Effector memory CD8-positive, alpha-beta T cell (primary cell): Measurements from ENCODE around the gene PCP2.

ENCODE experiments used
- ATAC-seq: fragments of 150-1000 bp; cut with Tn5 transposase; replicated peaks from 2 replicates; pipeline ENCODE4 v1.10.0; 2021; ENCODE audit warnings: mild to moderate bottlenecking, moderate library complexity
- DNase-seq, 3 experiments: peaks; one replicate each; pipeline ENCODE4 v3.0.0; 2021
- H3K27ac Mint-ChIP-seq, 2 donors: one replicate each; pipeline ENCODE4 v1.8.0; 2022; ENCODE audit warnings: mild to moderate bottlenecking in 2 of 2, mixed read lengths in 2 of 2, moderate library complexity in 2 of 2
- H3K27me3 Mint-ChIP-seq, 2 donors: one replicate each; pipeline ENCODE4 v1.8.0; 2022; ENCODE audit warnings: mixed read lengths in 2 of 2
- H3K36me3 Mint-ChIP-seq: one replicate; pipeline ENCODE4 v1.8.0; 2022; ENCODE audit warnings: mild to moderate bottlenecking, moderate library complexity, mixed read lengths; ENCODE audit not compliant: insufficient read depth
- H3K4me1 Mint-ChIP-seq, 2 donors: one replicate each; pipeline ENCODE4 v1.8.0; 2022; ENCODE audit warnings: low read depth in 2 of 2, mixed read lengths in 2 of 2
- H3K4me3 Mint-ChIP-seq, 2 donors: one replicate each; pipeline ENCODE4 v1.8.0; 2022; ENCODE audit warnings: mild to moderate bottlenecking in 2 of 2, mixed read lengths in 2 of 2, moderate library complexity in 2 of 2
- H3K9me3 Mint-ChIP-seq, 2 donors: one replicate each; pipeline ENCODE4 v1.8.0; 2022; ENCODE audit warnings: mixed read lengths in 2 of 2
- total RNA-seq, 9 experiments: gene quantifications; one replicate each; lab custom pipeline; 2026; lab: John Stamatoyannopoulos, UW

PCP2 gene
- 0.07 to 4.4 (median 1.1) reads per million in 9 experiments for total RNA-seq

- peak within 1 kb of the TSS in 1 of 2 donors; percentile 42 for H3K4me3 Mint-ChIP-seq
- H3K4me1 Mint-ChIP-seq = peaks cover 31 to 36% of the 10 kb centered on the region in 2 donors
Measured at GRCh38 chr19:7633698-7634097, at the start of gene PCP2. PCP2 (minus strand) TSS chr19:7633719; CDS start chr19:7633457, 262 bp downstream.

GRCh38 chr19:7682175-7682855, 48.8 kb upstream of the PCP2 start:
- H3K27ac Mint-ChIP-seq = peak overlapping the region in 1 of 2 donors; percentile 96
- peaks cover 33 to 34% of the 10 kb centered on the region in 2 donors for H3K4me1 Mint-ChIP-seq

More at GRCh38 chr19:7633698-7634097, at the start of gene PCP2:
- no peak for ATAC-seq
- DNase-seq = no peak
- H3K9me3 Mint-ChIP-seq = no peaks in the 10 kb centered on the region
- peaks cover 50% of the 10 kb centered on the region for H3K36me3 Mint-ChIP-seq
- H3K27me3 Mint-ChIP-seq = no peaks in the 10 kb centered on the region
- peak within 1 kb of the TSS in 1 of 2 donors; percentile 81 for H3K27ac Mint-ChIP-seq

GRCh38 chr19:7681340-7682174, 48.0 kb upstream of the PCP2 start:
- Mint-ChIP-seq H3K36me3 (peaks cover 50% of the 10 kb centered on the region), H3K27me3 (peaks cover 20 to 32% of the 10 kb centered on the region in 2 donors), H3K27ac (peak overlapping the region; percentile 92 to 96), H3K9me3 (no peaks in the 10 kb centered on the region), H3K4me1 (peaks cover 33 to 38% of the 10 kb centered on the region in 2 donors), H3K4me3 (peak overlapping the region; percentile 94 to 95)
- ATAC-seq (peak; percentile 55), DNase-seq (peak; percentile 76 to 84 (median 78))

More at GRCh38 chr19:7682175-7682855, 48.8 kb upstream of the PCP2 start:
- H3K27me3 Mint-ChIP-seq = peaks cover 13 to 25% of the 10 kb centered on the region in 2 donors
- H3K9me3 Mint-ChIP-seq = no peaks in the 10 kb centered on the region
- H3K4me3 Mint-ChIP-seq = peak overlapping the region; percentile 94 to 95
- H3K36me3 Mint-ChIP-seq = peaks cover 50% of the 10 kb centered on the region
- ATAC-seq = no peak
- DNase-seq = no peak

GRCh38 chr19:7680606-7681339, 47.3 kb upstream of the PCP2 start, which contains the start of gene TRAPPC5:
TRAPPC5 (plus strand) TSS chr19:7680833; CDS start chr19:7682254, 1,421 bp downstream.
- Mint-ChIP-seq H3K27me3 (peaks cover 28 to 40% of the 10 kb centered on the region in 2 donors), H3K27ac (peak within 1 kb of the TSS; percentile 92 to 96), H3K36me3 (peaks cover 48% of the 10 kb centered on the region), H3K9me3 (no peaks in the 10 kb centered on the region), H3K4me3 (peak within 1 kb of the TSS; percentile 94 to 95), H3K4me1 (peaks cover 33 to 40% of the 10 kb centered on the region in 2 donors)
- ATAC-seq (peak; percentile 68), DNase-seq (peak; percentile 80 to 89 (median 87))

- no peak for ATAC-seq
- Mint-ChIP-seq H3K27ac (peak overlapping the region; percentile 28 to 67), H3K9me3 (no peaks in the 10 kb centered on the region), H3K27me3 (peaks cover 31 to 45% of the 10 kb centered on the region in 2 donors), H3K36me3 (peaks cover 45% of the 10 kb centered on the region), H3K4me3 (peak overlapping the region; percentile 65 to 94), H3K4me1 (peaks cover 28 to 40% of the 10 kb centered on the region in 2 donors)
- no peak for DNase-seq
Measured at GRCh38 chr19:7679771-7680605, 46.5 kb upstream of the PCP2 start.

- peaks cover 36 to 49% of the 10 kb centered on the region in 2 donors for H3K27me3 Mint-ChIP-seq
- DNase-seq = peak; percentile 54 to 58 (median 56)
- H3K4me1 Mint-ChIP-seq = peaks cover 28 to 40% of the 10 kb centered on the region in 2 donors
- ATAC-seq = peak; percentile 65
- H3K27ac Mint-ChIP-seq = peak overlapping the region; percentile 28 to 67
- H3K36me3 Mint-ChIP-seq = peaks cover 42% of the 10 kb centered on the region
- no peaks in the 10 kb centered on the region for H3K9me3 Mint-ChIP-seq
- H3K4me3 Mint-ChIP-seq = peak overlapping the region; percentile 56 to 65
Measured at GRCh38 chr19:7678971-7679751, 45.6 kb upstream of the PCP2 start.

- Mint-ChIP-seq H3K27me3 (peaks cover 49 to 63% of the 10 kb centered on the region in 2 donors), H3K4me1 (peaks cover 27 to 40% of the 10 kb centered on the region in 2 donors), H3K27ac (peak overlapping the region in 1 of 2 donors; percentile 57), H3K4me3 (no peak overlapping the region), H3K9me3 (no peaks in the 10 kb centered on the region), H3K36me3 (peaks cover 33% of the 10 kb centered on the region)
- DNase-seq (no peak), ATAC-seq (no peak)
Measured at GRCh38 chr19:7677669-7678311, 44.3 kb upstream of the PCP2 start.

GRCh38 chr19:7676854-7677253, 43.3 kb upstream of the PCP2 start, which contains the start of gene MCEMP1:
MCEMP1 (plus strand) TSS chr19:7677090; CDS start chr19:7677121, 31 bp downstream.
- no peaks in the 10 kb centered on the region for H3K9me3 Mint-ChIP-seq
- peaks cover 52 to 72% of the 10 kb centered on the region in 2 donors for H3K27me3 Mint-ChIP-seq
- H3K4me3 Mint-ChIP-seq = peak within 1 kb of the TSS in 1 of 2 donors; percentile 43
- peaks cover 28% of the 10 kb centered on the region for H3K36me3 Mint-ChIP-seq
- peaks cover 22 to 35% of the 10 kb centered on the region in 2 donors for H3K4me1 Mint-ChIP-seq
- DNase-seq = no peak
- peak within 1 kb of the TSS in 1 of 2 donors; percentile 57 for H3K27ac Mint-ChIP-seq
- ATAC-seq = no peak

- DNase-seq = no peak
Measured at GRCh38 chr19:7676376-7676775, 42.9 kb upstream of the PCP2 start.

GRCh38 chr19:7674010-7675005, 40.8 kb upstream of the PCP2 start:
- Mint-ChIP-seq H3K27ac (no peak overlapping the region), H3K36me3 (peaks cover 3% of the 10 kb centered on the region), H3K4me1 (peaks cover 10 to 28% of the 10 kb centered on the region in 2 donors), H3K9me3 (no peaks in the 10 kb centered on the region), H3K27me3 (peaks cover 74 to 93% of the 10 kb centered on the region in 2 donors), H3K4me3 (no peak overlapping the region)
- ATAC-seq (no peak), DNase-seq (no peak)

More at GRCh38 chr19:7676376-7676775, 42.9 kb upstream of the PCP2 start:
- peak overlapping the region in 1 of 2 donors; percentile 43 for H3K4me3 Mint-ChIP-seq
- no peak for ATAC-seq
- peaks cover 57 to 77% of the 10 kb centered on the region in 2 donors for H3K27me3 Mint-ChIP-seq
- peaks cover 24% of the 10 kb centered on the region for H3K36me3 Mint-ChIP-seq
- H3K9me3 Mint-ChIP-seq = no peaks in the 10 kb centered on the region
- no peak overlapping the region for H3K27ac Mint-ChIP-seq
- peaks cover 17 to 31% of the 10 kb centered on the region in 2 donors for H3K4me1 Mint-ChIP-seq
